Measurements from ENCODE around the gene AP2A1.

The AP2A1 gene

DNA sequence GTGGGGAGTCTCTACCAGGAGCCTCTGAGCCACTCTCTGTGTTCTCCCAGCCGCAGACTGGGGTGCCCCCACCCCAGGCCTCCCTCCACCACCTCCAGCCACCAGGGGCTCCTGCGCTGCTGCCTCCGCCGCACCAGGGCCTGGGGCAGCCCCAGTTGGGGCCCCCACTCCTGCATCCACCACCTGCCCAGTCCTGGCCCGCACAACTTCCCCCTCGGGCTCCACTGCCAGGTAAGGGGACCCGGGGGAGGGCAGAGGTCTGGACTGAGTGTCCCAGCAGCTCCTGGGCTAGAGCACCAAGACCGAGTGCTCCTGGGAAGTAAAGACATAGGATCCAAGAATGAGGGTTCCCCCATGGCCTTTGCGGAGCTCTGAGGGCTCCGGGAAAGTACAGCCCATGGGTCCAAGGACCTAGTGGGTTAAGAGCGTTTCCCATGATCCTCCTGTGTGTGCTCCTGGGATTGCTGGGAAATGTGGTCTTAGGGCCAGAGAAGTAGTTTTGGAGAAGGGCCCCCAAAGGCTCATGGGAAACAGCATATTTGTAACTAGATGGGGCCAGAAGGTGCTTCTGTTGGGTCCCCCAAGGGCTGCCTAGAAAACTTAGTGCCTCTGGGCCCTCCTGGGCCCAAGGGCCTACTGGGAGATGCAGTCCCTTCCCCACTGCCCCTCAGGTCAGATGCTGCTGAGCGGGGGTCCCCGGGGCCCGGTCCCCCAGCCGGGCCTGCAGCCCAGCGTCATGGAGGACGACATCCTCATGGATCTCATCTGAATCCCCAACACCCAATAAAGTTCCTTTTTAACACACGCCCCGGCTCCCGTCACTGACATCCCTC, 69.6 kb downstream of the AP2A1 start:
- no peak for DNase-seq (ENCODE audit: extremely low read depth, low read depth)
- H3K4me3 ChIP-seq (replicated peaks; ENCODE audit: low read depth, low read length): no peak overlapping the region
- TF ChIP-seq, protein P1, sequence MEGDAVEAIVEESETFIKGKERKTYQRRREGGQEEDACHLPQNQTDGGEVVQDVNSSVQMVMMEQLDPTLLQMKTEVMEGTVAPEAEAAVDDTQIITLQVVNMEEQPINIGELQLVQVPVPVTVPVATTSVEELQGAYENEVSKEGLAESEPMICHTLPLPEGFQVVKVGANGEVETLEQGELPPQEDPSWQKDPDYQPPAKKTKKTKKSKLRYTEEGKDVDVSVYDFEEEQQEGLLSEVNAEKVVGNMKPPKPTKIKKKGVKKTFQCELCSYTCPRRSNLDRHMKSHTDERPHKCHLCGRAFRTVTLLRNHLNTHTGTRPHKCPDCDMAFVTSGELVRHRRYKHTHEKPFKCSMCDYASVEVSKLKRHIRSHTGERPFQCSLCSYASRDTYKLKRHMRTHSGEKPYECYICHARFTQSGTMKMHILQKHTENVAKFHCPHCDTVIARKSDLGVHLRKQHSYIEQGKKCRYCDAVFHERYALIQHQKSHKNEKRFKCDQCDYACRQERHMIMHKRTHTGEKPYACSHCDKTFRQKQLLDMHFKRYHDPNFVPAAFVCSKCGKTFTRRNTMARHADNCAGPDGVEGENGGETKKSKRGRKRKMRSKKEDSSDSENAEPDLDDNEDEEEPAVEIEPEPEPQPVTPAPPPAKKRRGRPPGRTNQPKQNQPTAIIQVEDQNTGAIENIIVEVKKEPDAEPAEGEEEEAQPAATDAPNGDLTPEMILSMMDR (IDR thresholded peaks at IDR 0.05; ENCODE audit: low read depth, low read length, missing control alignments): no peak

DNA sequence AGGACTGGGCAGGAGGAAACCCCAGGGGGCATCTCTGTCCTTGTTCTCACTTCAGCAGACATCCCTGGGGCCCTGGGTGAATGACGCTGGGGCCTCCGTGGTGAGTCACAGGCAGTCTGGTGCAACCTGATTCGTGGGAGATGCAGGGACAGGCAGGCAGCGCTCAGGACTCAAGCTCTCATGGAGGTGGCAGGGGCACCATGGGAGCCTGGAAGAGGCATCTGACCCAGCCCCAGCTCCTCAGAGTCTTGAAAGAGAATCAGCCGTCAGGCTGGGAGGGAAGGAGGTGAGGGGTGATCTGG, 70.2 kb downstream of the AP2A1 start:
- no peak for DNase-seq (ENCODE audit: extremely low read depth, low read depth)
- TF ChIP-seq, protein P1 (IDR thresholded peaks at IDR 0.05; ENCODE audit: low read depth, low read length, missing control alignments): no peak

DNA sequence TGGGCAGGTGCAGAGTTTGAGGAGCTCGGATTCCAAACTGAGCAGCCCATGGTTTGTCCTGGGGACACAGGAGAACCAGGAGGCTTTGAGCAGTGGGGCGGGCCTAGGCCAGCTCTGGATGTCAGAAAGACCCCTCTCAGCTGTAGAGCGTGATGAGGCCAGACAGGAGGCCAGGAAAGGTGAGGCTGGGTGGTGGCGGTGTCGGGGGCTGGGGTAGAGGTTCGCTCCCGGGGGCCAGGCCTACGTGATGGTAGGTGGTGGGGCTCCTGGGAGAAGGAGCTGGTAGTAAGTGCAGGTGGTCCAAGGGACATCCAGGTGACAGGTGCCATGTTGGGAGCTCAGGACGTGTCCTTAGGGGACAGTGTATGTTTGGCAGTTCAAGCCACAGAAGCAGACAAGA, 70.6 kb downstream of the AP2A1 start:
- TF ChIP-seq, protein P1 (IDR thresholded peaks at IDR 0.05; ENCODE audit: low read depth, low read length, missing control alignments): no peak
- DNase-seq (ENCODE audit: extremely low read depth, low read depth): no peak
- no peak overlapping the region for H3K4me3 ChIP-seq (replicated peaks; ENCODE audit: low read depth, low read length)

More for the DNA sequence above, 70.2 kb downstream of the AP2A1 start:
- H3K4me3 ChIP-seq (replicated peaks; ENCODE audit: low read depth, low read length): no peak overlapping the region

DNA sequence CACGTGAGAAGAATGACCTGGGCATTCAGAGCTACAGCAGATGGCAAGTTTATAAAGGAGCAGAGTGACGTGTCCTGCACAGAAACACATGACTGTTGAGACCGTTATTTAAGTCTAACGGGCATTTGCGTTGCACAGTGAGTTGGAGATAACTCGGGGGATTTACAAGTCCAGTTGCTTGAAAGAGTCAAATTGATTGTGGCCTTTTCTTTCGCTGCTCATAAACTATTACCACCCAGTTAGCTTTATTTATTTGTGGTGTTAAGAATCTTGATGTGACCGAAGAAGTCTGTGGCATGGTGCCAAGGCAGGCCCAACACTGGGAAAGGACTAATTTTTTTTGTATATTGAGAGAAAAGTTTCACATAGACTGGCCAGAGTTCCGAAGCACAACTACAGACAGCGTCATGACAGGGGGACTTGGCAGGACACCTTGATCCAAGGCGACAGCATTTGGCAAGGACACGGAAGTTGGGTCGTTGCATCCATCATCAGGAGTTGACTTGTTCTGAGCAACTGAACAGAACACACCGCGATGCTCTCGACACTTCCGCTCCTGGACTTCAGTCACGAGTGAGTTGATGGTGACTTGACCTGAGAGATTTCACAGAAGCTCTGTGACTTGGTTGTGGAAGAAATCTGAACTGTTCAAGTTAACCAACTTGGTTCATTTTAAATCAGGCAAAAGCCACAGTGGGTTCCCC, 72.2 kb downstream of the AP2A1 start:
- TF ChIP-seq, protein P1 (IDR thresholded peaks at IDR 0.05; ENCODE audit: low read depth, low read length, missing control alignments): no peak
- no peak overlapping the region for H3K4me3 ChIP-seq (replicated peaks; ENCODE audit: low read depth, low read length)
- DNase-seq (ENCODE audit: extremely low read depth, low read depth): no peak

DNA sequence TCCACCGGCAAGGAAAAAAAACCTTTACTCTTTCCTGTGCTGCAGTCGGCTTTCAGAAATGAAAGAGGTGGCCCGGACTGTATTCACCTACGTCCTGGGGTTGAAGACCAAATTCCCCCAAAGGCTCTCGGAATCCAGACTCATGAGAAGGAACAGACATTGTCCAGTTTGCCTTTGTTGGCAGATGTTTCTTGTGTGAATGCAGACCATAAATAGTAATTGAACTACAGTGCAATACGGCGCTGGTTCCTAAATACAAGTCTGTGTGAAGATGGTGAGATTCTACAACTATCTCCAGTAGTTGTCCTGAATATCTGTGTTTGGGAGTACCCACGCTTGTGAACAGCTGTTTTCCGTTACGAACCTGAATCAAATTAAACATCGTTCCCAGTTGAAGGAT, 72.9 kb downstream of the AP2A1 start:
- no peak overlapping the region for H3K4me3 ChIP-seq (replicated peaks; ENCODE audit: low read depth, low read length)
- TF ChIP-seq, protein P1 (IDR thresholded peaks at IDR 0.05; ENCODE audit: low read depth, low read length, missing control alignments): no peak
- no peak for DNase-seq (ENCODE audit: extremely low read depth, low read depth)

DNA sequence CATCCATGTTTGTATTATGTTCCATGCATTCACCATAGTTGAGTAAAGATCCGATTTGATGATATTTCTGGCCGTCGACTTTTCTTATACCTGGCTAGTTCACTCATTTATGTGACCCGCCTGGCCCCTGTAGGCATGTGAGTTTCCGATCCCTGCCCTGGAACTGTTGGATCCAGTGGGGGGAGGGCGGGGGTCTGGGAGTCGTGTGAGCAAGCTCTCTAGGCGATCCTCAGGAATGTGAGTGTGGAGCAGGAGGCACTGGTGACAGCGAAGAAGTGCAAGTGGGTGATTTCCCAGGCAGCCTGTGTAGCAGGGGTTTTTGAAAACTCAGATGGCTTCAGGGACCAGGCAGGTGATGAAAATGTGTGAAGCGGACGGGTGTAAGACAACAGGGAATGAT, 73.5 kb downstream of the AP2A1 start:
- DNase-seq (ENCODE audit: extremely low read depth, low read depth): no peak
- no peak overlapping the region for H3K4me3 ChIP-seq (replicated peaks; ENCODE audit: low read depth, low read length)
- TF ChIP-seq, protein P1 (IDR thresholded peaks at IDR 0.05; ENCODE audit: low read depth, low read length, missing control alignments): no peak

Data from HFF-Myc (cell line).